ENCODE data around the gene FOXJ1. TPM values are rescaled to one million over a fixed set of nuclear protein-coding genes. Genes with fewer than 3 reads are reported as not detected.

The FOXJ1 gene
- total RNA-seq, 1 experiment from 2014 or later, result 4.0 TPM

GRCh38 chr17:76173474-76173873 is 32.4 kb upstream of the FOXJ1 start:
- H3K9ac ChIP-seq (ENCODE audit: extremely low read depth, insufficient read length, low read length), result no peak overlapping the region
- H3K27ac Mint-ChIP-seq, result no peak overlapping the region; a peak in 1 of 7 replicates
- H3K4me2 ChIP-seq (ENCODE audit: insufficient read depth, insufficient read length, low read length), result no peak overlapping the region
- no peak overlapping the region for H2BK12ac ChIP-seq (ENCODE audit: insufficient read length, low read depth, low read length)
- no peaks in the 10 kb centered on the region for H3K9me3 Mint-ChIP-seq
- H2BK120ac ChIP-seq (ENCODE audit: low read depth, low read length, poor library complexity, severe bottlenecking), result no peak overlapping the region
- H2AFZ ChIP-seq (ENCODE audit: low read length), result no peak overlapping the region
- no peaks in the 10 kb centered on the region for H4K20me1 ChIP-seq (ENCODE audit: control insufficient read depth, insufficient read depth, insufficient read length)
- TF ChIP-seq, protein P1, sequence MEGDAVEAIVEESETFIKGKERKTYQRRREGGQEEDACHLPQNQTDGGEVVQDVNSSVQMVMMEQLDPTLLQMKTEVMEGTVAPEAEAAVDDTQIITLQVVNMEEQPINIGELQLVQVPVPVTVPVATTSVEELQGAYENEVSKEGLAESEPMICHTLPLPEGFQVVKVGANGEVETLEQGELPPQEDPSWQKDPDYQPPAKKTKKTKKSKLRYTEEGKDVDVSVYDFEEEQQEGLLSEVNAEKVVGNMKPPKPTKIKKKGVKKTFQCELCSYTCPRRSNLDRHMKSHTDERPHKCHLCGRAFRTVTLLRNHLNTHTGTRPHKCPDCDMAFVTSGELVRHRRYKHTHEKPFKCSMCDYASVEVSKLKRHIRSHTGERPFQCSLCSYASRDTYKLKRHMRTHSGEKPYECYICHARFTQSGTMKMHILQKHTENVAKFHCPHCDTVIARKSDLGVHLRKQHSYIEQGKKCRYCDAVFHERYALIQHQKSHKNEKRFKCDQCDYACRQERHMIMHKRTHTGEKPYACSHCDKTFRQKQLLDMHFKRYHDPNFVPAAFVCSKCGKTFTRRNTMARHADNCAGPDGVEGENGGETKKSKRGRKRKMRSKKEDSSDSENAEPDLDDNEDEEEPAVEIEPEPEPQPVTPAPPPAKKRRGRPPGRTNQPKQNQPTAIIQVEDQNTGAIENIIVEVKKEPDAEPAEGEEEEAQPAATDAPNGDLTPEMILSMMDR (conservative IDR thresholded peaks at IDR 0.05), result no peak
- H2BK5ac ChIP-seq (ENCODE audit: insufficient read length, low read length), result no peak overlapping the region
- no peaks in the 10 kb centered on the region for H3K27me3 Mint-ChIP-seq (ENCODE audit: low read depth)
- H3K79me2 ChIP-seq (ENCODE audit: insufficient read depth, low read length), result no peaks in the 10 kb centered on the region
- H3K27me3 ChIP-seq (ENCODE audit: insufficient read depth, low read length), result no peaks in the 10 kb centered on the region
- H3K4me1 ChIP-seq (ENCODE audit: insufficient read depth, low read length), result no peaks in the 10 kb centered on the region
- H3K36me3 Mint-ChIP-seq (ENCODE audit: insufficient read depth in 1 of 3, low read depth in 3 of 3), result no peaks in the 10 kb centered on the region; a peak in 1 of 7 replicates
- no peak overlapping the region for H3T11ph ChIP-seq (ENCODE audit: low read length)
- no peaks in the 10 kb centered on the region for H3K23me2 ChIP-seq (ENCODE audit: insufficient read length, low read depth, low read length, poor library complexity, severe bottlenecking)
- H3K23ac ChIP-seq (ENCODE audit: insufficient read length, low read depth, low read length), result no peak overlapping the region
- H4K5ac ChIP-seq (ENCODE audit: insufficient read length, low read depth, low read length), result no peak overlapping the region
- H2BK15ac ChIP-seq (ENCODE audit: low read depth, low read length), result no peak overlapping the region
- DNase-seq, result no peak
- H2AK5ac ChIP-seq (ENCODE audit: insufficient read length, low read length), result no peak overlapping the region
- H3K4me3 Mint-ChIP-seq, result no peak overlapping the region
- H3K4ac ChIP-seq (ENCODE audit: low read depth, low read length), result no peak overlapping the region
- H3K18ac ChIP-seq (ENCODE audit: insufficient read length, low read depth, low read length), result no peak overlapping the region
- H3K4me1 Mint-ChIP-seq, result peaks cover 3 to 11% of the 10 kb centered on the region in 2 experiments; a peak in 3 of 4 replicates
- no CpG with 5 or more reads among the region's 11 CpGs for WGBS (ENCODE audit: extremely low coverage, insufficient read length, low lambda C conversion rate)
- H2BK20ac ChIP-seq (ENCODE audit: low read depth, low read length, poor library complexity, severe bottlenecking), result no peak overlapping the region
- H3K79me1 ChIP-seq (ENCODE audit: insufficient read depth, low read depth, low read length, poor library complexity, severe bottlenecking), result no peaks in the 10 kb centered on the region
- H3K56ac ChIP-seq (ENCODE audit: insufficient read length, low read depth, low read length), result no peak overlapping the region
- H3K9me3 ChIP-seq (ENCODE audit: control insufficient read depth, low read depth, low read length), result no peaks in the 10 kb centered on the region
- H4K8ac ChIP-seq (replicated peaks; ENCODE audit: insufficient read length, low read depth, low read length), result no peak overlapping the region
- H3K14ac ChIP-seq (ENCODE audit: insufficient read depth, low read length), result no peak overlapping the region
- H4K91ac ChIP-seq (ENCODE audit: insufficient read length, low read depth, low read length), result no peak overlapping the region
- H3K27ac ChIP-seq (ENCODE audit: insufficient read length, low read depth, low read length), result no peak overlapping the region

Data from H9 (cell line).